ENCODE measurements around the gene KRTAP4-4. TPM values are rescaled to one million over a fixed set of nuclear protein-coding genes. Genes with fewer than 3 reads are reported as not detected.
"Not testable (repeated sequence)": the region's sequence is repeated elsewhere in the genome, so short reads cannot be mapped to it uniquely, and the experiment has no call there.

Gene KRTAP4-4
- total RNA-seq, 1 donor from 2014 or later = not detected

GRCh38 chr17:41148971-41149651 lies 11.4 kb downstream of the KRTAP4-4 start:
- not testable (repeated sequence) for DNase-seq

- DNase-seq = no peak
Measured at GRCh38 chr17:41147531-41148204, 12.9 kb downstream of the KRTAP4-4 start.

- no peak for DNase-seq
Measured at GRCh38 chr17:41145261-41145660, 15.3 kb downstream of the KRTAP4-4 start.

- no peak for DNase-seq
Measured at GRCh38 chr17:41144846-41145245, 15.7 kb downstream of the KRTAP4-4 start.

GRCh38 chr17:41141361-41141760 lies 19.2 kb downstream of the KRTAP4-4 start:
- no peak for DNase-seq

- no peak for DNase-seq
Measured at GRCh38 chr17:41140360-41141131, 20.0 kb downstream of the KRTAP4-4 start, which contains the start of gene KRTAP4-6. Gene KRTAP4-6 (minus strand): TSS chr17:41140544. CDS start chr17:41140487, 57 bp downstream.

- DNase-seq = not testable (repeated sequence)
Measured at GRCh38 chr17:41139865-41140264, 20.7 kb downstream of the KRTAP4-4 start.

GRCh38 chr17:41133880-41134735 lies 26.4 kb downstream of the KRTAP4-4 start:
- DNase-seq = no peak

- DNase-seq = no peak
Measured at GRCh38 chr17:41131979-41132378, 28.6 kb downstream of the KRTAP4-4 start.

- DNase-seq = no peak
Measured at GRCh38 chr17:41127371-41127770, 33.2 kb downstream of the KRTAP4-4 start.

GRCh38 chr17:41126412-41126811 lies 34.1 kb downstream of the KRTAP4-4 start:
- no peak for DNase-seq

GRCh38 chr17:41125064-41125463 lies 35.5 kb downstream of the KRTAP4-4 start:
- no peak for DNase-seq

- DNase-seq = not testable (repeated sequence)
Measured at GRCh38 chr17:41123991-41124371, 36.6 kb downstream of the KRTAP4-4 start, which contains the start of gene KRTAP4-12. Gene KRTAP4-12 (minus strand): TSS chr17:41124182. CDS start chr17:41124122, 60 bp downstream.

GRCh38 chr17:41123292-41123990 lies 37.1 kb downstream of the KRTAP4-4 start:
- DNase-seq = not testable (repeated sequence)

GRCh38 chr17:41121742-41122141 lies 38.8 kb downstream of the KRTAP4-4 start:
- DNase-seq = no peak

GRCh38 chr17:41119696-41120690 lies 40.6 kb downstream of the KRTAP4-4 start:
- not testable (repeated sequence) for DNase-seq

- no peak for DNase-seq
Measured at GRCh38 chr17:41118721-41119120, 41.8 kb downstream of the KRTAP4-4 start.

- DNase-seq = not testable (repeated sequence)
Measured at GRCh38 chr17:41117846-41118386, 42.6 kb downstream of the KRTAP4-4 start, which contains the start of gene KRTAP4-11. Gene KRTAP4-11 (minus strand): TSS chr17:41118373. CDS start chr17:41118315, 58 bp downstream.

- no peak for DNase-seq
Measured at GRCh38 chr17:41116297-41116696, 44.3 kb downstream of the KRTAP4-4 start.
